A673 (cell line): Measurements from ENCODE around the gene MORN4. TPM values are rescaled to one million over a fixed set of nuclear protein-coding genes. Genes with fewer than 3 reads are reported as not detected.
A peak's percentile ranks its signal among the peaks of the same experiment; 100 is the strongest.

Experiments
- BruUV-seq: library from RNA; stranded (reverse); fragments of 400-500 nt; replicated peaks from 2 replicates; lab custom pipeline; 2021; lab: Mats Ljungman, UMichigan
- CTCF ChIA-PET: fragments of 300-600 bp; sonication (Branson Sonifier 250); formaldehyde crosslinking; loops from one replicate; lab custom pipeline; 2022; ENCODE audit warnings: antibody characterized with exemption; lab: Charles Lee
- POLR2A ChIA-PET: fragments of 300-600 bp; sonication (Branson Sonifier 250); formaldehyde crosslinking; loops from one replicate; lab custom pipeline; 2022; ENCODE audit warnings: antibody characterized with exemption; ENCODE audit not compliant: low non-redundant PET; lab: Charles Lee
- DNase-seq: peaks from one replicate; pipeline ENCODE4 v3.0.0-alpha.2; 2015; ENCODE audit warnings: low spot score
- H3K27ac ChIP-seq: fragments of 200-600 bp; sonication (generic); 2 replicates; pipeline ENCODE4 v1.5.1; 2016; ENCODE audit warnings: mixed run types, low read depth, mild to moderate bottlenecking, mixed read lengths, antibody characterized with exemption, low read length; ENCODE audit not compliant: poor library complexity, severe bottlenecking
- H3K27me3 ChIP-seq: fragments of 200-600 bp; sonication (generic); replicated peaks from 2 replicates; pipeline ENCODE4 v1.6.1; 2017; ENCODE audit warnings: mixed run types, low read depth, mild to moderate bottlenecking, mixed read lengths, antibody characterized with exemption, low read length; ENCODE audit not compliant: insufficient read depth, poor library complexity
- H3K36me3 ChIP-seq: fragments of 200-600 bp; sonication (generic); 2 replicates; pipeline ENCODE4 v1.6.1; 2016; ENCODE audit warnings: mixed run types, mild to moderate bottlenecking, mixed read lengths, antibody characterized with exemption, low read length; ENCODE audit not compliant: insufficient read depth, poor library complexity, severe bottlenecking
- H3K4me1 ChIP-seq: fragments of 200-600 bp; sonication (generic); 2 replicates; pipeline ENCODE4 v1.6.1; 2017; ENCODE audit warnings: mixed run types, mild to moderate bottlenecking, mixed read lengths, antibody characterized with exemption, low read length; ENCODE audit not compliant: insufficient read depth, poor library complexity, severe bottlenecking
- H3K4me3 ChIP-seq: fragments of 200-600 bp; sonication (generic); 2 replicates; pipeline ENCODE4 v1.5.1; 2016; ENCODE audit warnings: low read depth, mixed run types, mild to moderate bottlenecking, mixed read lengths, low read length; ENCODE audit not compliant: poor library complexity, severe bottlenecking
- H3K9me3 ChIP-seq: fragments of 200-600 bp; sonication (generic); 2 replicates; pipeline ENCODE4 v1.6.1; 2016; ENCODE audit warnings: mixed run types, low read depth, mild to moderate bottlenecking, mixed read lengths, antibody characterized with exemption, low read length; ENCODE audit not compliant: poor library complexity, severe bottlenecking
- CTCF ChIP-seq: fragments of 300-800, 200-600 bp; sonication (generic); conservative IDR thresholded peaks from 2 replicates; pipeline ENCODE4 v1.5.1; 2017; ENCODE audit warnings: low read depth, mild to moderate bottlenecking, antibody characterized with exemption, low read length, moderate library complexity, mixed read lengths
- EZH2 ChIP-seq: fragments of 200-600 bp; sonication (generic); IDR thresholded peaks from 2 replicates; pipeline ENCODE4 v1.6.1; 2017; ENCODE audit warnings: borderline replicate concordance, low read depth, mild to moderate bottlenecking, mixed read lengths, antibody characterized with exemption, low read length; ENCODE audit not compliant: poor library complexity, severe bottlenecking
- intact Hi-C: fragments of 100-400 bp; cut with micrococcal nuclease; formaldehyde crosslinking; loops from one replicate; pipeline ENCODE4 v1.10.0; 2022; ENCODE audit not compliant: unreplicated experiment
- total RNA-seq: library from RNA; stranded (reverse); gene quantifications from 2 replicates; pipeline ENCODE4 v1.2.3, GENCODE V29; 2021

MORN4 gene
- total RNA-seq, 1 experiment from 2014 or later: 8.4 TPM

- Histone ChIP-seq H3K27me3 (no peaks in the 10 kb centered on the region), H3K27ac (no peak overlapping the region), H3K4me3 (no peak overlapping the region), H3K4me1 (no peaks in the 10 kb centered on the region), H3K9me3 (no peaks in the 10 kb centered on the region), H3K36me3 (no peaks in the 10 kb centered on the region)
- TF ChIP-seq EZH2: no peak
- no peak for TF ChIP-seq CTCF
- POLR2A ChIA-PET: interaction anchor here (0.6 kb wide), 2 partner anchors 50 to 704 kb away, joined by 3 read pairs; no protein-coding TSS in a partner anchor
- CTCF ChIA-PET: interaction anchor here (0.6 kb wide), 1 partner anchor 31 kb away, joined by 4 read pairs; no protein-coding TSS in a partner anchor
- intact Hi-C loops: loop anchor here (5.0 kb wide), 1 partner anchor 158 kb away; no protein-coding TSS in a partner anchor
- DNase-seq: peak; percentile 60
- no TSS peak for BruUV-seq
These were observed 58.8 kb downstream of the MORN4 start for GRCh38 chr10:97574374-97575126.

GRCh38 chr10:97573672-97574071, 59.6 kb downstream of the MORN4 start:
- H3K4me1 ChIP-seq: no peaks in the 10 kb centered on the region
- DNase-seq: no peak
- H3K4me3 ChIP-seq: no peak overlapping the region
- no peaks in the 10 kb centered on the region for H3K36me3 ChIP-seq
- TF ChIP-seq CTCF (no peak), EZH2 (no peak)
- ChIA-PET POLR2A (no interaction called here), CTCF (no interaction called here)
- BruUV-seq: no TSS peak
- no peaks in the 10 kb centered on the region for H3K27me3 ChIP-seq
- intact Hi-C loops: loop anchor here (5.0 kb wide), 1 partner anchor 159 kb away; no protein-coding TSS in a partner anchor
- H3K9me3 ChIP-seq: no peaks in the 10 kb centered on the region
- H3K27ac ChIP-seq: no peak overlapping the region

DNA sequence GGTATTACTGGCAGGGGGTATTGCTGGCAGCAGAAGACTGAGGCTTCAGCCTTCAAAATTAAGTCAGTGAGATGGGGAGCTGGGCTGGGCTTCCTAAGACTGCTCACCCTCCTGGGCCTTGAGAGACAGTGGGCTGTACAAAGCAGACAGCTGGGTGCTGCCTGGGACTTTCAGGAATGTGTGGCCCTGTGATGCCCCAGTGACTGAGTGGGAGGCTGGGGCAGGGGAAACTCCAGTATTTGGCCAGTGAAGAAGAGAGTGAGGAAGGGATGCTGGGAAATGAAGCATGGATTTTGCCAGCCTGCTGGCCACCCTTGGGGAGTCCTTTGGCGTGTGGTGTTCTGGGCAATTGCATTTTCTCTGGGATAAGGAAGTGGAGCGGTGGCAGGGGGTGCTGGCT, 60.3 kb downstream of the MORN4 start:
- H3K4me1 ChIP-seq: no peaks in the 10 kb centered on the region
- no peak overlapping the region for H3K4me3 ChIP-seq
- no peaks in the 10 kb centered on the region for H3K36me3 ChIP-seq
- intact Hi-C loops: loop anchor here (5.0 kb wide), 1 partner anchor 159 kb away; no protein-coding TSS in a partner anchor
- TF ChIP-seq CTCF: no peak
- TF ChIP-seq EZH2: no peak
- H3K27me3 ChIP-seq: no peaks in the 10 kb centered on the region
- CTCF ChIA-PET: no interaction called here
- no peak for DNase-seq
- no TSS peak for BruUV-seq
- POLR2A ChIA-PET: no interaction called here
- H3K27ac ChIP-seq: no peak overlapping the region
- no peaks in the 10 kb centered on the region for H3K9me3 ChIP-seq
